K562 (cell line): Measurements from ENCODE around the gene PSAP. TPM values are rescaled to one million over a fixed set of nuclear protein-coding genes. Genes with fewer than 3 reads are reported as not detected.
A peak's percentile ranks its signal among the peaks of the same experiment; 100 is the strongest.

Source experiments
- ATF1 ChIP-seq, 2 experiments: fragments of 450-650 bp in 1 of 2; IDR thresholded peaks; 2 replicates each; pipeline ENCODE4 v1.6.1; 2016; ENCODE audit warnings: missing compliant biosample characterization in 1 of 2, missing genetic modification characterization in 1 of 2
- ATF4 ChIP-seq: fragments of 450-650 bp; formaldehyde crosslinking; IDR thresholded peaks from 2 replicates; pipeline ENCODE4 v1.4.0; 2022; ENCODE audit warnings: mild to moderate bottlenecking, moderate library complexity
- CTCF ChIP-seq, 3 experiments: IDR thresholded peaks in 2 of 3; conservative IDR thresholded peaks in 1 of 3; 2 replicates each; pipeline ENCODE4 v1.5.1; 2011 to 2012; ENCODE audit warnings: low read length in 3 of 3, mild to moderate bottlenecking in 3 of 3, control low read depth in 2 of 3, improper control_type of control experiment in 1 of 3, inconsistent platforms in 1 of 3, low read depth in 1 of 3, mixed read lengths in 1 of 3, moderate library complexity in 1 of 3; ENCODE audit not compliant: insufficient read depth in 2 of 3
- E2F6 ChIP-seq, 2 experiments: IDR thresholded peaks; 2 replicates each; pipeline ENCODE4 v1.6.1; 2011; ENCODE audit warnings: borderline replicate concordance in 1 of 2, control low read depth in 1 of 2, low read depth in 1 of 2, low read length in 1 of 2, mild to moderate bottlenecking in 1 of 2, mixed read lengths in 1 of 2, moderate library complexity in 1 of 2; ENCODE audit not compliant: insufficient read depth in 1 of 2, insufficient read length in 1 of 2, poor library complexity in 1 of 2, severe bottlenecking in 1 of 2; ENCODE audit errors: extremely low read depth in 1 of 2
- ETS1 ChIP-seq: conservative IDR thresholded peaks from 2 replicates; pipeline ENCODE4 v1.6.1; 2011; ENCODE audit warnings: low read depth, mild to moderate bottlenecking, low read length; ENCODE audit not compliant: control insufficient read depth
- ETS2 ChIP-seq: IDR thresholded peaks from 2 replicates; pipeline ENCODE4 v1.6.1; 2016; ENCODE audit warnings: borderline replicate concordance, missing genetic modification characterization, mild to moderate bottlenecking, moderate library complexity, missing compliant biosample characterization; ENCODE audit not compliant: poor library complexity, severe bottlenecking
- GABPA ChIP-seq: fragments of 200-800 bp; sonication (Bioruptor generic); conservative IDR thresholded peaks from 2 replicates; pipeline ENCODE4 v1.6.1; 2016; ENCODE audit warnings: low read depth, missing genetic modification characterization, missing compliant biosample characterization
- ILK ChIP-seq: fragments of 450-650 bp; IDR thresholded peaks from 2 replicates; pipeline ENCODE4 v1.6.1; 2016; ENCODE audit warnings: missing genetic modification characterization, low read depth, mild to moderate bottlenecking, missing compliant biosample characterization, moderate library complexity, borderline replicate concordance
- MYC ChIP-seq, 2 experiments: fragments of 250-450 bp in 1 of 2; sonication (Bioruptor Pico) in 1 of 2; IDR thresholded peaks; 2 replicates each; pipeline versions ENCODE4 v1.5.1 to v1.6.1; 2012 to 2021; ENCODE audit warnings: low read depth in 2 of 2, borderline replicate concordance in 1 of 2, improper control_type of control experiment in 1 of 2, low read length in 1 of 2, mild to moderate bottlenecking in 1 of 2, moderate library complexity in 1 of 2
- NFE2L1 ChIP-seq: fragments of 450-650 bp; IDR thresholded peaks from 2 replicates; pipeline ENCODE4 v1.6.1; 2016; ENCODE audit warnings: missing genetic modification characterization, low read depth, mild to moderate bottlenecking, missing compliant biosample characterization, moderate library complexity, borderline replicate concordance
- PHB ChIP-seq: fragments of 250-450 bp; sonication (Bioruptor Pico); IDR thresholded peaks from 2 replicates; pipeline ENCODE4 v1.5.0; 2021
- RBM15 ChIP-seq: fragments of 200-400 bp; formaldehyde crosslinking; IDR thresholded peaks from 2 replicates; pipeline ENCODE4 v1.6.1; 2018; ENCODE audit warnings: mild to moderate bottlenecking, low read length, moderate library complexity; ENCODE audit not compliant: insufficient read depth
- SRSF7 ChIP-seq: fragments of 200-400 bp; formaldehyde crosslinking; optimal IDR thresholded peaks from 2 replicates; pipeline ENCODE3; 2017; ENCODE audit warnings: mild to moderate bottlenecking, low read depth, low read length
- YY1 ChIP-seq, 3 experiments: IDR thresholded peaks; 2 replicates each; pipeline ENCODE4 v1.6.1; 2011; ENCODE audit warnings: low read length in 2 of 3, mild to moderate bottlenecking in 2 of 3, moderate library complexity in 2 of 3, borderline replicate concordance in 1 of 3, control low read depth in 1 of 3, low read depth in 1 of 3; ENCODE audit not compliant: insufficient read depth in 3 of 3, insufficient replicate concordance in 2 of 3, control insufficient read depth in 1 of 3, insufficient read length in 1 of 3; ENCODE audit errors: extremely low read depth in 1 of 3
- ZNF143 ChIP-seq: sonication (generic); formaldehyde crosslinking; IDR thresholded peaks from 2 replicates; pipeline ENCODE4 v1.9.0; 2022; ENCODE audit warnings: mild to moderate bottlenecking, missing genetic modification reagents
- ZNF512 ChIP-seq: IDR thresholded peaks from 2 replicates; pipeline ENCODE4 v1.6.1; 2016; ENCODE audit warnings: missing genetic modification characterization, missing compliant biosample characterization
- polyA plus RNA-seq, 8 experiments: library from polyadenylated mRNA; depleted of rRNA in 4 of 8; stranded (reverse) in 5 of 8; unstranded in 3 of 8; fragments of >200 nt; fragmentation: Nextera tagmentation in 2 of 8; fragmentation: Illumina TruSeq in 1 of 8; extraction: Ambion mirVana in 2 of 8; extraction: Trizol in 1 of 8; gene quantifications; 2 replicates each; pipeline versions ENCODE4 v1.2.1 to v1.2.3, GENCODE V29; 2011 to 2014; ENCODE audit warnings: inconsistent platforms in 1 of 8, missing spikeins in 1 of 8
- total RNA-seq, 7 experiments: library from RNA; depleted of rRNA in 6 of 7; stranded (reverse); fragments of >200 nt in 6 of 7; fragmentation: Illumina TruSeq in 2 of 7; extraction: Trizol in 2 of 7; gene quantifications; 2 replicates each; pipeline versions ENCODE4 v1.2.1 to v1.2.3, GENCODE V29; 2011 to 2021; ENCODE audit warnings: low replicate concordance in 1 of 7

PSAP gene
- total and polyA plus RNA-seq, 9 of the 15 experiments (the other 6 are each of a cell fraction or from before 2014, with no cell fraction given): 245 to 700 (median 429) TPM

- TF ChIP-seq ETS2 (tag) (no peak), ATF1 (CRISPR knock-in tag; IDR thresholded peaks at IDR 0.05) (no peak), ATF1 (tag; IDR thresholded peaks at IDR 0.05) (no peak), ZNF143 (CRISPR knock-in tag) (no peak), ATF4 (peak; percentile 60; the same call in 1 of the 2 replicates), MYC (IDR thresholded peaks at IDR 0.05; ENCODE audit: low read depth, low read length) (no peak), MYC (CRISPR knock-in tag; IDR thresholded peaks at IDR 0.05; ENCODE audit: borderline replicate concordance, low read depth) (0 out of 2 replicates have a peak, but pooled peaks have one; percentile 18), NFE2L1 (tag) (no peak), CTCF (IDR thresholded peaks at IDR 0.05 in 2 of 3, conservative IDR thresholded peaks at IDR 0.05 in 1 of 3; ENCODE audit: insufficient read depth in 2 of 3, low read depth in 1 of 3, low read length in 3 of 3) (peak; percentile 85 to 94 (median 92)), PHB (CRISPR knock-in tag) (no peak), E2F6 (IDR thresholded peaks at IDR 0.05; ENCODE audit: borderline replicate concordance in 1 of 2, extremely low read depth in 1 of 2, insufficient read depth in 1 of 2, insufficient read length in 1 of 2, low read depth in 1 of 2, low read length in 1 of 2, poor library complexity in 1 of 2, severe bottlenecking in 1 of 2) (no peak), RBM15 (no peak), ILK (tag) (no peak), GABPA (tag) (no peak), SRSF7 (no peak), ETS1 (no peak), ZNF512 (no peak), YY1 (IDR thresholded peaks at IDR 0.05; ENCODE audit: borderline replicate concordance in 1 of 3, control insufficient read depth in 1 of 3, extremely low read depth in 1 of 3, insufficient read depth in 3 of 3, insufficient read length in 1 of 3, insufficient replicate concordance in 2 of 3, low read depth in 1 of 3, low read length in 2 of 3) (peak in 1 of 3 experiments; percentile 39)
Measured at GRCh38 chr10:71837098-71837827, 13.8 kb downstream of the PSAP start (continued).
